ENCODE measurements around the gene PARVB.

Gene PARVB

GRCh38 chr22:44146088-44146861, 122.2 kb downstream of the PARVB start:
- Histone ChIP-seq H3K36me3 (no peaks in the 10 kb centered on the region; the same call in 1 of the 2 replicates), H3K27ac (no peak overlapping the region), H3K4me3 (no peak overlapping the region), H3K4me2 (peak overlapping the region; percentile 79), H3K9ac (0 out of 2 replicates have a peak overlapping the region, but pooled peaks have one; percentile 8), H3K4me1 (peaks cover 51% of the 10 kb centered on the region), H3K9me3 (no peaks in the 10 kb centered on the region), H3K27me3 (no peaks in the 10 kb centered on the region), H4K20me1 (no peaks in the 10 kb centered on the region)
- TF ChIP-seq Cebpa-rat (IDR thresholded peaks at IDR 0.05) = no peak

GRCh38 chr22:44147008-44147645, 123.0 kb downstream of the PARVB start:
- H3K9me3 ChIP-seq = no peaks in the 10 kb centered on the region
- H3K4me3 ChIP-seq = no peak overlapping the region
- no peak overlapping the region for H3K9ac ChIP-seq
- TF ChIP-seq Cebpa-rat (IDR thresholded peaks at IDR 0.05) = no peak
- H3K27me3 ChIP-seq = 0 out of 2 replicates have a peak, but pooled peaks cover 6% of the 10 kb centered on the region
- no peak overlapping the region for H3K27ac ChIP-seq
- no peaks in the 10 kb centered on the region for H4K20me1 ChIP-seq
- no peaks in the 10 kb centered on the region; the same call in 1 of the 2 replicates for H3K36me3 ChIP-seq
- H3K4me2 ChIP-seq = peak overlapping the region; percentile 79
- H3K4me1 ChIP-seq = peaks cover 43% of the 10 kb centered on the region

GRCh38 chr22:44147821-44148574, 123.9 kb downstream of the PARVB start:
- Histone ChIP-seq H3K9me3 (no peaks in the 10 kb centered on the region), H3K27me3 (0 out of 2 replicates have a peak, but pooled peaks cover 6% of the 10 kb centered on the region), H4K20me1 (no peaks in the 10 kb centered on the region), H3K36me3 (no peaks in the 10 kb centered on the region; the same call in 1 of the 2 replicates), H3K4me3 (no peak overlapping the region), H3K4me2 (no peak overlapping the region; the same call in 1 of the 2 replicates), H3K4me1 (peaks cover 43% of the 10 kb centered on the region), H3K27ac (no peak overlapping the region), H3K9ac (no peak overlapping the region)
- no peak for TF ChIP-seq Cebpa-rat (IDR thresholded peaks at IDR 0.05)

- Histone ChIP-seq H3K36me3 (no peaks in the 10 kb centered on the region; the same call in 1 of the 2 replicates), H3K9me3 (no peaks in the 10 kb centered on the region), H3K4me2 (no peak overlapping the region), H3K4me3 (no peak overlapping the region), H3K9ac (no peak overlapping the region), H3K27me3 (0 out of 2 replicates have a peak, but pooled peaks cover 14% of the 10 kb centered on the region), H4K20me1 (no peaks in the 10 kb centered on the region), H3K27ac (no peak overlapping the region), H3K4me1 (peaks cover 23% of the 10 kb centered on the region)
- no peak for TF ChIP-seq Cebpa-rat (IDR thresholded peaks at IDR 0.05)
Observed at GRCh38 chr22:44151676-44152075, 127.6 kb downstream of the PARVB start.

- Histone ChIP-seq H3K36me3 (no peaks in the 10 kb centered on the region; the same call in 1 of the 2 replicates), H3K4me3 (no peak overlapping the region), H3K9ac (no peak overlapping the region), H3K4me1 (peaks cover 12% of the 10 kb centered on the region), H3K27me3 (0 out of 2 replicates have a peak, but pooled peaks cover 14% of the 10 kb centered on the region), H3K4me2 (peak overlapping the region; percentile 37), H3K27ac (no peak overlapping the region), H4K20me1 (no peaks in the 10 kb centered on the region; the same call in 1 of the 2 replicates), H3K9me3 (no peaks in the 10 kb centered on the region)
- TF ChIP-seq Cebpa-rat (IDR thresholded peaks at IDR 0.05) = no peak
Observed at GRCh38 chr22:44153710-44154109, 129.6 kb downstream of the PARVB start.

GRCh38 chr22:44154436-44154942, 130.4 kb downstream of the PARVB start:
- H3K27ac ChIP-seq = no peak overlapping the region
- peaks cover 12% of the 10 kb centered on the region for H3K4me1 ChIP-seq
- no peaks in the 10 kb centered on the region; the same call in 1 of the 2 replicates for H4K20me1 ChIP-seq
- H3K9me3 ChIP-seq = no peaks in the 10 kb centered on the region
- peaks cover 18% of the 10 kb centered on the region; the same call in 1 of the 2 replicates for H3K27me3 ChIP-seq
- H3K36me3 ChIP-seq = no peaks in the 10 kb centered on the region; the same call in 1 of the 2 replicates
- no peak overlapping the region; the same call in 1 of the 2 replicates for H3K4me2 ChIP-seq
- no peak for TF ChIP-seq Cebpa-rat (IDR thresholded peaks at IDR 0.05)
- H3K9ac ChIP-seq = no peak overlapping the region
- no peak overlapping the region for H3K4me3 ChIP-seq

GRCh38 chr22:44155115-44155514, 131.0 kb downstream of the PARVB start:
- H3K9ac ChIP-seq = no peak overlapping the region
- peaks cover 14% of the 10 kb centered on the region for H3K4me1 ChIP-seq
- H3K4me3 ChIP-seq = no peak overlapping the region
- H3K9me3 ChIP-seq = no peaks in the 10 kb centered on the region
- no peaks in the 10 kb centered on the region; the same call in 1 of the 2 replicates for H3K36me3 ChIP-seq
- H3K27me3 ChIP-seq = peaks cover 20% of the 10 kb centered on the region; the same call in 1 of the 2 replicates
- no peaks in the 10 kb centered on the region; the same call in 1 of the 2 replicates for H4K20me1 ChIP-seq
- no peak for TF ChIP-seq Cebpa-rat (IDR thresholded peaks at IDR 0.05)
- no peak overlapping the region for H3K4me2 ChIP-seq
- H3K27ac ChIP-seq = no peak overlapping the region

- no peak overlapping the region for H3K27ac ChIP-seq
- H4K20me1 ChIP-seq = no peaks in the 10 kb centered on the region; the same call in 1 of the 2 replicates
- H3K4me1 ChIP-seq = peaks cover 22% of the 10 kb centered on the region
- H3K4me2 ChIP-seq = no peak overlapping the region
- no peaks in the 10 kb centered on the region for H3K9me3 ChIP-seq
- no peak overlapping the region for H3K9ac ChIP-seq
- peaks cover 14% of the 10 kb centered on the region; the same call in 1 of the 2 replicates for H3K27me3 ChIP-seq
- H3K36me3 ChIP-seq = no peaks in the 10 kb centered on the region
- TF ChIP-seq Cebpa-rat (IDR thresholded peaks at IDR 0.05) = no peak
- H3K4me3 ChIP-seq = no peak overlapping the region
Observed at GRCh38 chr22:44157916-44158618, 134.0 kb downstream of the PARVB start.

Measured in BLaER1 (cell line).